Lower lobe of right lung (tissue), 2 donors: Measurements from ENCODE around the gene RNPEPL1. TPM values are rescaled to one million over a fixed set of nuclear protein-coding genes. Genes with fewer than 3 reads are reported as not detected.

ENCODE experiments used
- ATAC-seq, 2 donors: fragments of 200-7000 bp; cut with Tn5 transposase; one replicate each; pipeline ENCODE4 v1.9.1; 2020 to 2022; ENCODE audit warnings: mild to moderate bottlenecking in 2 of 2, moderate library complexity in 2 of 2
- DNase-seq: peaks from one replicate; pipeline ENCODE4 v3.0.0-alpha.2; 2020
- H3K27ac ChIP-seq: fragments of 200-600 bp; one replicate; pipeline ENCODE4 v1.8.0; 2022
- H3K27me3 ChIP-seq: fragments of 200-600 bp; one replicate; pipeline ENCODE4 v1.8.0; 2022; ENCODE audit warnings: low read depth
- H3K36me3 ChIP-seq: fragments of 200-600 bp; one replicate; pipeline ENCODE4 v1.8.0; 2022; ENCODE audit warnings: mild to moderate bottlenecking
- H3K4me1 ChIP-seq: fragments of 200-600 bp; one replicate; pipeline ENCODE4 v1.8.0; 2022
- H3K4me3 ChIP-seq: fragments of 200-600 bp; one replicate; pipeline ENCODE4 v1.8.0; 2022; ENCODE audit warnings: mild to moderate bottlenecking
- H3K9me3 ChIP-seq: fragments of 200-600 bp; one replicate; pipeline ENCODE4 v1.8.0; 2022
- CTCF ChIP-seq: fragments of 200-600 bp; IDR thresholded peaks from one replicate; pipeline ENCODE4 v1.8.0; 2022; ENCODE audit warnings: antibody characterized with exemption, mild to moderate bottlenecking
- intact Hi-C: fragments of 100-400 bp; cut with DNase I; formaldehyde crosslinking; loops from one replicate; pipeline ENCODE4 v1.11.0; 2022
- total RNA-seq: library from RNA; stranded (reverse); fragmentation: NEBNext Ultra II Directional; extraction: Animal tissue kit (Norgen Biotek cat#: 25700); gene quantifications from one replicate; pipeline ENCODE4 v1.2.1, GENCODE V29; 2021
- donor health status: DM: no; HTN: yes; CAD: no; lungs with severe emphysema.

RNPEPL1 gene
- total RNA-seq, 1 donor from 2014 or later: 102 TPM

GRCh38 chr2:240596080-240596460 lies 27.8 kb downstream of the RNPEPL1 start:
- TF ChIP-seq CTCF: no peak
- H3K27ac ChIP-seq: no peak overlapping the region
- intact Hi-C loops: no loop called here
- peaks cover 84% of the 10 kb centered on the region for H3K36me3 ChIP-seq
- no peak overlapping the region for H3K4me3 ChIP-seq
- H3K27me3 ChIP-seq: no peaks in the 10 kb centered on the region
- peak; percentile 36 for DNase-seq
- H3K4me1 ChIP-seq: no peaks in the 10 kb centered on the region
- H3K9me3 ChIP-seq: no peaks in the 10 kb centered on the region
- ATAC-seq: no peak

- Histone ChIP-seq H3K27me3 (no peaks in the 10 kb centered on the region), H3K9me3 (no peaks in the 10 kb centered on the region), H3K27ac (no peak overlapping the region), H3K4me1 (no peaks in the 10 kb centered on the region), H3K4me3 (no peak overlapping the region), H3K36me3 (peaks cover 80% of the 10 kb centered on the region)
- ATAC-seq (no peak), DNase-seq (peak; percentile 30)
- TF ChIP-seq CTCF: no peak
- intact Hi-C loops: no loop called here
Measured at GRCh38 chr2:240596491-240596931, 28.2 kb downstream of the RNPEPL1 start.

- DNase-seq (peak; percentile 39), ATAC-seq (no peak)
- Histone ChIP-seq H3K9me3 (no peaks in the 10 kb centered on the region), H3K36me3 (peaks cover 74% of the 10 kb centered on the region), H3K27ac (no peak overlapping the region), H3K27me3 (no peaks in the 10 kb centered on the region), H3K4me3 (no peak overlapping the region), H3K4me1 (no peaks in the 10 kb centered on the region)
- no peak for TF ChIP-seq CTCF
- intact Hi-C loops: no loop called here
Measured at GRCh38 chr2:240597054-240597418, 28.8 kb downstream of the RNPEPL1 start.

GRCh38 chr2:240597419-240598181 lies 29.3 kb downstream of the RNPEPL1 start:
- Histone ChIP-seq H3K27me3 (no peaks in the 10 kb centered on the region), H3K36me3 (peaks cover 69% of the 10 kb centered on the region), H3K4me3 (no peak overlapping the region), H3K9me3 (no peaks in the 10 kb centered on the region), H3K27ac (no peak overlapping the region), H3K4me1 (no peaks in the 10 kb centered on the region)
- DNase-seq (peak; percentile 35), ATAC-seq (no peak)
- intact Hi-C loops: no loop called here
- no peak for TF ChIP-seq CTCF

GRCh38 chr2:240598311-240598911 lies 30.1 kb downstream of the RNPEPL1 start:
- Histone ChIP-seq H3K36me3 (peaks cover 61% of the 10 kb centered on the region), H3K4me1 (no peaks in the 10 kb centered on the region), H3K9me3 (no peaks in the 10 kb centered on the region), H3K27me3 (no peaks in the 10 kb centered on the region), H3K27ac (no peak overlapping the region), H3K4me3 (no peak overlapping the region)
- no peak for TF ChIP-seq CTCF
- DNase-seq: peak; percentile 41
- ATAC-seq: no peak
- intact Hi-C loops: no loop called here
